Head of caudate nucleus (tissue), 42 donors: ENCODE data around the gene SKA2.
"Not testable (repeated sequence)": the region's sequence is repeated elsewhere in the genome, so short reads cannot be mapped to it uniquely, and the experiment has no call there.

Source experiments
- DNase-seq, 42 donors: peaks; one replicate each; pipeline versions ENCODE4 v3.0.0 to v3.0.0-alpha.2; 2020 to 2021; ENCODE audit warnings: mixed read lengths in 7 of 42
- intact Hi-C: fragments of 100-400 bp; cut with DNase I; formaldehyde crosslinking; loops from one replicate; pipeline ENCODE4 v1.15.0; 2022

Gene SKA2

DNA sequence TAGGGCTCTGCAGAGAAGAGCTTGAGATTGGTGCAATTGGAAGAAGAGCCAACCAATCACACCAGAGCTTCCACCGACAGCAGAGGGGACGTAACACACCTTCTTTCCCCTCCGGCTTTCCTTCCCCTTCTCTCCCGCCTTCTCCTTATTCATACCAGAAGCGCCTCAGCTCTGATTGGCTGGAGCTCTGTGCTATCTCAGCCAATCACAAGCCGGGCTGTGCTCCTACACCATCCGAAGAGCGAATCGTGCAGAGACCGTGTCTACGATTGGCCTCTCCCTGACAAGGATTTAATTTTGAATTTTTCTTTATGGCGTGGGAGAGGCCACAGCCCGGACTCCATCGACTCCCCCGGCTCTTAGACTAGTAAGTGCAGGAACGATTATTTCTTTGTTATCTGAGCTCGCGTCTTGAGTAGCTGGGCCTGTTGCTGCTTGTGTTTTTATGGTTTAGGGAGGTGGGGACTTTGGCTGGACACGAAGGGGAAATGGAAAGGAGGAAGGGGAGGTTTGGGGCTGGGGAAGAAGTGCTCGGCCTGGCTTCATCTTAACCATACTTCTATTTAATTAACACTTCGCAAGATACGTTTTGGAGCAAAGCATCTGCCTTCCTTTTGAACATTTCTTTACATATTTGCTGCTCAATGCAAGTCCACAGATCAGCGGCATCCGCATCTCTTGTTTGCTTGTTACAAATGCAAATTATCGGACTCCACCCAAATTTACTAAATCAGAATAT, 622 bp upstream of the SKA2 start, which contains the start of gene PRR11:
TSS of gene PRR11 (plus strand) at position 308 of the 739 bp plus-strand sequence. CDS start 14,007 bp downstream, outside the sequence.
- intact Hi-C loops, result loop anchor here (2.0 kb wide), 1 partner anchor 49 kb away; the partner anchor contains the start of gene TRIM37

DNA sequence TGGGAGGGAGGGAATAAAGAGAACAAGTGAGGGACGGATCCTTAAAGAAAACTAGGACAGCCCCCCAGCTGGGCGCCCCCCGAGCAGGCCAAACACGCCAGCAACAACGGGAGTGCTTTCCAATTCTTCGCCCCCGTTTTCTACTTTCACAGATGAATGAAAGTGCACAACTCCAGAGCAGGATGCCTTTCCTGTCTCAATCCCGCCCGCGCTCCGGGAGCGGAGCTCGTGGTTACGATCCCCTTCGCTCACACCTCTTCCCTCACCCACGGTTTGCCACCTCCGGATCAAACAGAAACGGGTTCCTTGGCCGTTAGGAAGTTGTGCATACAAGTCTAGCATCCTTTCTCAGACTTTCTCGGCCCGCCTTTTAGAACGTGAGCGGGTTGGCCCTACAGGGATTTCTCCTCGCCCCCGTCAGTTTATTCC, 680 bp downstream of the SKA2 start:
- intact Hi-C loops, result loop anchor here (2.0 kb wide), 1 partner anchor 48 kb away; the partner anchor contains the start of gene TRIM37
- peak in 41 of 42 donors; percentile 26 to 82 (median 62) for DNase-seq

More for the DNA sequence above, 622 bp upstream of the SKA2 start, which contains the start of gene PRR11:
- DNase-seq, result peak in 41 of 42 donors; percentile 90 to 99 (median 97)

DNA sequence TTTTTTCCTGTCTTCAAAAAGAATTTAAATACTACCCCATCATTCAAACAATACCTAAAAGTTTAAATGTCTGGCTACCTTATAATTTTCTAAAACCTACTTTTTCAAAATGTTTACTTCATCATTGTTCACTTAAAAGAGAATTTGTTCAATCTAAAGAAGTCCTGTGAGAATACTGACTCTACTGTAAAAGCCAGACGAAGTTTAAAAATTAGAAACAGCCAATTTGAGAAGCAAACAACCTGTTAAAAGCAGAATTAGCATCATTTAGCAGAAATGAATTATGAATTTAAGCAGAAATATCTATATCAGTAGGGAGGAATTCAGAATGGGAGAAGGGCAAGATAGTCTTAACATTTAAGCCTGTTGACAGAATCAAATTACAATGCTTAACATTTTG, 2.1 kb downstream of the SKA2 start:
- DNase-seq, result no peak
- intact Hi-C loops, result no loop called here

DNA sequence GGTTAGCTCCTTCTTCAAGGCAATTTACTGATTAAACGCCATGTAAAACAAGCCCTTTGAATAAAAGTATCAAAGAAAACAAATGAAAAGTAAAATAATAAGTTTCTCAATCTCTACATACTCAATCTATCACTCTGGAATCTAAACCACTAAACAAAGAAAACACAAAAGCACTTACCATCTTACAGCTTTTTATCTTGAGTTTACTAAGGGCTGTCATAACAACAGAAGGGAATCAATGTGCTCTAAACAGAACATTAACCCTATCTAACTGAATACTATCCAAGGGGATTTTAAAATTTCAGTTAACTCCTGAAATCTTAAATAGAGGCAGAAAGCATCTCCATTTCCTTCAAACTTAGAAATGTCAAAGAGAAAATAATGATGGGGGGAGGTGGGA, 3.4 kb downstream of the SKA2 start:
- intact Hi-C loops, result no loop called here
- DNase-seq, result no peak

DNA sequence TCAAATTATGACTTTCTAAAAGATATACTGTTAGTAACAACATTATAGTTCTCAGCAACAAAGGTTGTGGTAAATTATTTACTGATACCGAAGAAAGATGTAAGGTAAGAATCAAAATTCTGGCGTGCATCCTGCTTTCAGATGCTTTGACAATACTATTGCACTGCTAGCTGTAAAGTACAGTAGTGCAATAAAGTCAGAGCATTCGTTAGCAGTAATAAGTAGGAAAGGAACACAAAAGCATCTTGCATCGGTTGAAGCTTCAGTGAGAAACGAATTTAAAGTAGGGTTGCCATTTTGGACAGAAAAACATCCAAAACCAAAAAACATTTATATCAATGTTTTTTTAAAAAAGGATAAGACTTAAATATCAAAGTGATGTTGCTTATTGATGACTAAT, 4.0 kb downstream of the SKA2 start:
- DNase-seq, result no peak

DNA sequence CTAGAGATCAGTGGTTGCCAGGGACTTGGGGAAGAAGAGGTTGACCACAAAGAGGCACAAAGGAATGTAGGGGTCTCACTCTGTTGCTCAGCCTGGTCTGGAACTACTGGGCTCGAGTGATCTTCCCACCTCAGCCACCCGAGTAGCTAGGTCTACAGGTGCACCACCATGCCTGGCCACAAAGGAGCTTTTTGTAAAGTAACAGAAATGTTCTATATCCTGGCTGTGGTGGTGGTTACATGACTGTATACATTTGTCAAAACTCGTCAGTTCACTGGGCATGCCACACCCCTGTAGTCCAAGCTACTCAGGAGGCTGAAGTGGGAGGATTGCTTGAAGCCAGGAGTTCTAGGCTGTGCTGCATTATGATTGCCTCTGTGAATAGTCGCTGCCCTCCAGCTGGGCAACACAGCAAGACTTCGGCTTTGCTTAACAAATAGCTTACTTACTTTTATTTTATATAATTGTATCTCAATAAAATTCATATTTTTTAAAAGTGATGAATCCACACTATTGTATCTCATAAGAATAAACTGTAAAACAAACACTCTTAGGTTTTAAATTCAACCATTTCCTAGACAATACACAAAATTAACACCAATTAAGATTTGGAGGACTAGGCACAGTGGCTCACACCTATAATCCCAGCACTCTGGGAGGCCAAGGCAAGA, 5.0 kb downstream of the SKA2 start:
- intact Hi-C loops, result no loop called here
- DNase-seq, result no peak

More for the DNA sequence above, 4.0 kb downstream of the SKA2 start:
- intact Hi-C loops, result no loop called here

DNA sequence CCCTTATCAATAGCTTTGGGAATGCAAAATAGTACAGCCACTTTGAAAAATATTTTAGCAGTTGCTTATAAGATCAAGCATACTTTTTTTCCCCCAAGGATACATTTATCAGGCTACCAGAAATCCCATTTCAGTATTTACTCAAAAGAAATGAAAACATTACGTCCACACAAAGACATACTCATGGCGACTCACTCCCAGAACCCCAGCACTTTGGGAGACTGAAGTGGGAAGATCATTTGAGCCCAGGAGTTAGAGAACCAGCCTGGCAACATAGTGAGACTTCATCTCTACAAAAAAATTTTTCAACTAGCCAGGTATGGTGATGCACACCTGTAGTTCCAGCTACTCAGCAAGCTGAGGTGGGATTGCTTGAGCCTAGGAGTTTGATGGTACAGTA, 5.9 kb downstream of the SKA2 start:
- intact Hi-C loops, result no loop called here
- DNase-seq, result no peak

DNA sequence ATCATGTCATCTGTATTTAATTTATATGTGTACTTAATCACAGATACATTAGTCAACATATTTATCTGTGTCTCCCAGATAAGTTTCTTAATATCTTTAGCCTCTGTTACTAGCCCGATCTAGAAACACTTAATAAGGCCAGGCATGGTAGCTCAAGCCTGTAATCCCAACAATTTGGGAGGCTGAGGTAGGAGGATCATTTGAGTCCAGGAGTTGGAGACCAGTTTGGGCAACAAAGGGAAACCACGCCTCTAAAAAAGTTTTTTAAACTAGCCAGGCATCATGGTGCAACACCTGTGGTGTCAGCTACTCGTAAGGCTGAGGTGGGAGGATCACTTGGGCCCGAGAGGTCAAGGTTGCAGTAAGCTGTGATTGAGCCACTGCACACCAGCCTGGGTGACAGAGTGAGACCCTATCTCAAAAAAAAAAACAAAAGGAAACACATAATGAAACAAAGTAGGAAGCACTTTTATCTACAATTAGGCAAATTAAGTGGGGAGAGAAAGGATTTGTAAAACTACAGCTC, 9.4 kb downstream of the SKA2 start:
- no peak for DNase-seq
- intact Hi-C loops, result no loop called here

DNA sequence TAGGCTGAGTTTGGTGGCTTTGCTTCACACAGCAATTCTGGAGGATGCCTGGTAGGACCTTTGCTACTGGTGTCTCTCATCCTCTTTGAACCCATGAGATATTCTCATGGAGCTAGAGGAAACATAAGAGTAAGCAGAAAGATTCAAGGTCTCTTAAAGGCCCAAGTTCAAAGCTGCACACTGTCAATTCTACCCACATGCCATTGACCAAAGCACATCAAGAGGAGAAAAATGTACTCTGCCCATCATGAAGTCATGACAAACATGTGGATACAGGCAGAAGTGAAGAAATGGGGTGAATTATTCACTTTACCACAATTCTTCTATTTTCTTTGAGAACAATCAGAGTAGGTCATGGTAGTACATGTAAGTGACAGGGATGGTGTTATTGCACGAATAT, 13.1 kb downstream of the SKA2 start:
- intact Hi-C loops, result no loop called here
- DNase-seq, result no peak

DNA sequence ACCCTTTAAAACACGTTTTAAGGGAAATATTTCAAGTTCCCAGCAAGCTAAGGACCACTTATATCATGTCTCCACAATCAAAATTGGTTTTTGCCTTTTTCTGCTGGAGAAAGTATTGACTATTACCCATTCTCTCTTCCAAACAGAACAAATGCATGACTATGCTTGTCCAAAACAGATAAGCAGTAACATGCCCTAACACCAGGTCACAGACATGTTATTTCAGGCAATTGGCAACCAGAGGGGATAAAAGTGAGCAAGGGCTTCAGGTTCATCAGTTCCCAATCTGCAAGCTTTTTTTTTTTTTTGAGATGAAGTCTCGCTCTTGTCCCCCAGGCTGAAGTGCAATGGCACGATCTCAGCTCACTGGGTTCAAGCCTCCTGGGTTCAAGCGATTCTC, 15.0 kb downstream of the SKA2 start:
- DNase-seq, result no peak
- intact Hi-C loops, result no loop called here

DNA sequence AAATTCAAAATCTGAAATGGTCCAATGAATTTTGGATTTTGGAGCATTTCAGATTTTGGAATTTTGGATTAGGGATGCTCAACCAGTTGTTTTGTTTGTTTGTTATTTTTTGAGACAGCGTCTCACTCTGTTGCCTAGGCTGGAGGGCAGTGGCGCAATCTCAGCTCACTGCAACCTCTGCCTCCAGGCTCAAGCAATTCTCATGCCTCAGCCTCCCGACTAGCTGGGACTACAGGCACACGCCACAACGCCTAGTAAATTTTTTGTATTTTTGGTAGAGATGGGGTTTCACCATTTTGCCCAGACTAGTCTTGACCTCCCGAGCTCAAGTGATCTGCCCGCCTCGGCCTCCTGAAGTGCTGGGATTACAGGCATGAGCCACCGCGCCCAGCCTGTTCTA, 16.6 kb downstream of the SKA2 start:
- intact Hi-C loops, DNase-seq: not testable (repeated sequence)

DNA sequence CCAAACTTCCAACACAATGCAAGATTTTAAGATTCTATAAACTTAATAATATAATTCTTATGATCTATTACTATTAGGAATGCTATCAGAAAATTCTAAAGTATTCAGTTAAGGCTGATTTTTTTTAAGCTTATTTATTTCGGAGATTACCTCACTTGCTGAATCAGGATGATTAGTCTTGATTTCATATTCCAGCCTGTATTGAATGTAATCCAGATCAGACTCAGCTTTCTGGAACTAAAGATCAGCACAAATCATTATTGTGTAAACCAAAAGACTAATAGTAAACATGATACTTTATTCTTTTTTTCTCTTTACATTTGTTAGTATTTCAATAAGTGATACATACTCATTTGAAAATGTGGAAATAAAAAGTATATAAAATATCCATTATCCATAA, 23.9 kb downstream of the SKA2 start:
- intact Hi-C loops, result no loop called here
- no peak for DNase-seq

DNA sequence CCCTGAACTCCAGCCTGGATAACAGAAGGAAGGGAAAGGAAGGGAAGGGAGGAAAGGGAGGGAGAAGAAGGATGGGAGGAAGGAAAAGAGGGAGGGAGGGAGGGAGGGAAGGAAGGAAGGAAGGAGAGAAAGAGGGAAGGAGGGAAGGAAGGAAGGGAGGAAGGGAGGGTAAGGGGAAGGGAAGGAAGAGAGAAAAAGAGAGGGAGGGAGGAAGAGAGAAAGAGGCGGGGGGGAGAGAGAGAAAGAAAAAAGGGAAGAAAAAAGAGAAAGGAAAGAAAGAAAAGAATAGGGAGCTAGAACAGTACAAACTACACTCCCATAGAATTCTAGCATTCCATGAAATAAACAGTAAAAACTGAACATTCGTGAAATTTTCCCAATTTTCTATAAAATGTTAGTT, 25.2 kb downstream of the SKA2 start:
- DNase-seq, result no peak
- intact Hi-C loops, result no loop called here

DNA sequence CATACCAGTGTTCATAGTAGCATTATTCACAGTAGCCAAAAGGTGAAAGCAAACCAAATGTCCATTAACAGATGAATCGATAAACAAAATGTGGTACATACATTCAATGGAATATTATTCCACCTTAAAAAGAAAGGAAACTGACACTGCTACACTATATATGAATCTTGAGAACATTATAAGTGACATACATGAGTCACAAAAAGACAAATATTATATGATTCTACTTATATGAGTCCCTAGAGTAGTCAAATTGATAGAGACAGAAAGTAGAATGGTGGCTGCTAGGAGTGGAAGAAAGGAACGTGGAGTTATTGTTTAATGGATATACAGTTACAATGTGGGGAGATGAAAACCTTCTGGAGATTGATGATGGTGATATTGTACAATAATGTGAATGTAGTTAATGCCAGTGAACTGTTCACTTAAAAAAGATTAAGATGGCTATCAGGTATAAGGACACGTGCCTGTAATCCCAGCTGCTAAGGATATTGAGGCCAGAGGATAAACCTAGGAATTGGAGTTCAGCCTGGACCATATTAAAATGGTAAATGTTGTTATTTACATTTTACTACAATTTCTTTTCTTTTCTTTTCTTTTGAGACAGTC, 28.1 kb downstream of the SKA2 start:
- DNase-seq, result no peak
- intact Hi-C loops, result no loop called here

DNA sequence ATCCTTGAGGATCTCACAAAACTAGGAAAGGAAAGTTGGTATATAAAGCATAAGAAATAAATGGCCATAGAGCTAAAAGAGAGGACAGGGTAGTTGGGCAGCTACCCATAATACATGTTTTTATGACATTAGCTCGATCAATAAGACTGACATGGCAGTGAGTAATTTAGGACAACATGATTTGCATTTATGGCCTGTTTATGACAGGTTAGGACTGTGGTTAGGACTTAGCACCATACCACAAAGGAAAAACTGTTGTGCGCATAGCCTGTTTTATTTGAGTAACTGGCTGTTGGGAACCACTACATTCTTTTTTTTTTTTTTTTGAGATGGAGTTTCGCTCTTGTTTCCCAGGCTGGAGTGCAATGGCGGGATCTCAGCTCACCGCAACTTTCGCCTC, 30.3 kb downstream of the SKA2 start:
- DNase-seq, result no peak
- intact Hi-C loops, result no loop called here

DNA sequence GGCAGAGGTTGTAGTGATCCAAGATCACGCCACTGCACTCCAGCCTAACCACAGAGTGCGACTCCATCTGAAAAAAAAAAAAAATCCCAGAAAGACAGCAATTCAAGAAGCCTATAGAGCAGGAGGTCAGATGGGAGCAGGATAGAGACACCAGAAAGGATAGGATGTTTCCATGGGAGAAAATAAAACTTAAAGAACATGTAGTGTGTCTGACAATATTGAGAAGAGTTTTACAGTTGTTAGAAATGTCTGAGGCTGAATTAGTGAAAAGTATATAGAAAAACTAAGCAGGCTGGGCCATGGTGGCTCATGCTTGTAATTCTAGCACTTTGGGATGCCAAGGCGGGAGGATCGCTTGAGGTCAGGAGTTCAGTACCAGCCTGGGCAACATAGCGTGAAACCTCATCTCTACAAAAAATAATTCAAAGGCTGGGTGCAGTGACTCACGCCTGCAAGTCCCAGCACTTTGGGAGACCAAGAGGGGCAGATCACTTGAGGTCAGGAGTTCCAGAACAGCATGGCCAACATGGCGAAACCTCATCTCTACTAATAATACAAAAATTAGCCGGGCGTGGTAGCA, 33.0 kb downstream of the SKA2 start:
- intact Hi-C loops, result no loop called here
- no peak for DNase-seq

DNA sequence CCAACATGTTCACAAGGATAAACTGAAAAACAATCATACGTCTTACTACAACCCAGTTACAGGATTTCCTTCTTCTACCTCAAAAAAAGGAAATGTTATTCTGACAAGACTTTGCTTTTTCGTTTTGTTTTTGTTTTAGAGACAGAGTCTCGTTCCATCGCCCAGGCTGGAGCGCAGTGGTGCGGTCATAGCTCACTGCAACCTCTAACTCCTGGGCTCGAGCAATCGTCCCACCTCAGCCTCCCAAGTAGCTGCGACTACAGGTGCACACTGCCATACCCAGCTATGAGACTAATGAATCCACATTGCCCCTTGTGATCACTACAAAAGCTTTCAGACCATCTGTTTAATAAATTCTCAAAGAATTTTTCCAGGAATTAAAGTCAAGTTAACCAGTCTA, 39.5 kb downstream of the SKA2 start:
- DNase-seq, result no peak
- intact Hi-C loops, result no loop called here

DNA sequence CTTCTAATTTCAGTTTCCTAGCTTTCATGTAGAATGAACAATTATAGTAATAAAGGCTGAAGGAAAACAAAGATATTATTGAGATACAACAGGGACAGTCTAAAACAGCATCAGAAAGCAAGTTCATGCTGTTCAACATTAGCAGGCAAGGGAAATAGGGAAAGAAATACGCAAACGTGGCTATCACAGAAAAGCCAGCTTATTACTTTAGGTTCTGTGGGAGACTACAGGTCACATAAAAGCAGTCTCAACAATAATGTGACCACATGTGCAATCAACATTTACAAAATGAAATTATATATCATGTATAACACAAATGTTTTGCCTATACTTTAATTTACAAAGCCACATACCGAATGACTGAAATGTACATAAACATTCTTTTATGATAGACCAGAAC, 43.4 kb downstream of the SKA2 start:
- no peak for DNase-seq
- intact Hi-C loops, result no loop called here

DNA sequence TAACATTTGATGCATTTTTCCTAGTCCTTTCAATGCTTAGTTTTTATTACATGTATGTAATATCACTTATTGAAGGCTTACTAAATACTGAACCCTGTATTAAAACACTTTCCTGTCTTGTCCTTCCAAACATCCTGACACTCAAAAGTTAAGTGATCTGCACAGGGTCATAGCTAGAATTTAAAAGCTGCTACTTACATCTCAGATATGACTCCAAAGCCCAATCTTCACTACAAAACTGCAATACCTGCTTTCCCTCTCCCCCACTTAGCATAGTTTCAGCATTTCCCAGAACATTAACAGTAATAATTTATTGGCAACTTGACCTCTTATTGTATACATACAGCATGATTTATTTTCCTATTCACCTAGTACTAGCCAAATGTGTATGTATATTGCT, 44.0 kb downstream of the SKA2 start:
- DNase-seq, result no peak
- intact Hi-C loops, result no loop called here
